Endothelial cell of umbilical vein (primary cell): ENCODE measurements around the gene DGCR2. TPM values are rescaled to one million over a fixed set of nuclear protein-coding genes. Genes with fewer than 3 reads are reported as not detected.

Experiments used
- BruUV-seq: library from RNA; stranded (reverse); fragments of 400-500 nt; replicated peaks from 2 replicates; lab custom pipeline; 2021; lab: Mats Ljungman, UMichigan
- CTCF ChIA-PET: fragments of 300-600, 350-600 bp; sonication (Branson Sonifier 250); formaldehyde crosslinking; loops from one replicate; lab custom pipeline; 2021; ENCODE audit warnings: antibody characterized with exemption, inconsistent platforms; lab: Charles Lee
- POLR2A ChIA-PET: fragments of 300-600, 350-600 bp; sonication (Branson Sonifier 250); formaldehyde crosslinking; loops from one replicate; lab custom pipeline; 2021; ENCODE audit warnings: antibody characterized with exemption, inconsistent platforms; lab: Charles Lee
- DNase-seq: peaks from one replicate; pipeline ENCODE4 v3.0.0-alpha.2; 2011; ENCODE audit warnings: low read depth, low spot score
- FAIRE-seq: peaks from 2 replicates; lab custom pipeline; 2011; peaks lifted over from hg19 to GRCh38; lab: Jason Lieb, UNC
- H2AFZ ChIP-seq: 2 replicates; pipeline ENCODE4 v1.6.0; 2012; ENCODE audit warnings: low read depth, low read length, control low read depth, inconsistent platforms
- H3K27ac ChIP-seq: 2 replicates; pipeline ENCODE4 v1.5.1; 2011; ENCODE audit warnings: low read depth, mild to moderate bottlenecking, control low read depth, low read length, moderate library complexity; ENCODE audit not compliant: insufficient read depth
- H3K27me3 ChIP-seq, 2 experiments: 2 replicates each; pipeline versions ENCODE4 v1.6.0 to v1.6.1; 2011; ENCODE audit warnings: low read length in 2 of 2, mixed read lengths in 1 of 2; ENCODE audit not compliant: control insufficient read depth in 2 of 2, insufficient read depth in 2 of 2
- H3K36me3 ChIP-seq, 2 experiments: 2 replicates in 1 of 2; 3 replicates in 1 of 2; pipeline ENCODE4 v1.5.1; 2011; ENCODE audit warnings: low read length in 2 of 2, mild to moderate bottlenecking in 1 of 2, moderate library complexity in 1 of 2; ENCODE audit not compliant: control insufficient read depth in 2 of 2, insufficient read depth in 2 of 2; ENCODE audit errors: extremely low read depth in 1 of 2
- H3K4me1 ChIP-seq: 3 replicates; pipeline ENCODE4 v1.5.1; 2011; ENCODE audit warnings: mild to moderate bottlenecking, low read length; ENCODE audit not compliant: control insufficient read depth, insufficient read depth; ENCODE audit errors: extremely low read depth
- H3K4me2 ChIP-seq: 2 replicates; pipeline ENCODE4 v1.6.1; 2011; ENCODE audit warnings: low read length, control low read depth, mixed read lengths; ENCODE audit not compliant: insufficient read depth
- H3K4me3 ChIP-seq, 3 experiments: fragments of 200-600 bp in 1 of 3; sonication (generic), shearing (Covaris generic) in 1 of 3; replicated peaks in 1 of 3; 2 replicates each; pipeline ENCODE4 v1.5.1; 2011 to 2016; ENCODE audit warnings: control low read depth in 3 of 3, low read length in 3 of 3, mild to moderate bottlenecking in 2 of 3, inconsistent platforms in 1 of 3, low read depth in 1 of 3, moderate library complexity in 1 of 3; ENCODE audit not compliant: insufficient read depth in 1 of 3
- H3K79me2 ChIP-seq: 2 replicates; pipeline ENCODE4 v1.6.0; 2012; ENCODE audit warnings: low read length, inconsistent platforms; ENCODE audit not compliant: control insufficient read depth, insufficient read depth
- H3K9ac ChIP-seq: replicated peaks from 2 replicates; pipeline ENCODE3; 2011; ENCODE audit warnings: low read length, control low read depth; ENCODE audit not compliant: insufficient read depth; ENCODE audit errors: extremely low read depth
- H3K9me1 ChIP-seq: replicated peaks from 3 replicates; pipeline ENCODE4 v1.6.0; 2011; ENCODE audit warnings: mild to moderate bottlenecking, low read length; ENCODE audit not compliant: control insufficient read depth, insufficient read depth; ENCODE audit errors: extremely low read depth
- H3K9me3 ChIP-seq: replicated peaks from 2 replicates; pipeline ENCODE4 v1.5.1; 2012; ENCODE audit warnings: low read length, inconsistent platforms; ENCODE audit not compliant: control insufficient read depth, insufficient read depth
- H4K20me1 ChIP-seq: replicated peaks from 2 replicates; pipeline ENCODE3; 2011; ENCODE audit warnings: mild to moderate bottlenecking, low read length; ENCODE audit not compliant: control insufficient read depth, insufficient read depth; ENCODE audit errors: extremely low read depth
- CTCF ChIP-seq, 2 donors: IDR thresholded peaks; 1 replicate in 1 of 2; 2 replicates in 1 of 2; pipeline ENCODE4 v1.5.1; 2011; ENCODE audit warnings: low read length in 2 of 2, mild to moderate bottlenecking in 2 of 2, moderate library complexity in 2 of 2, control low read depth in 1 of 2, inconsistent platforms in 1 of 2, low read depth in 1 of 2; ENCODE audit not compliant: insufficient read depth in 1 of 2; ENCODE audit errors: extremely low read depth in 1 of 2
- EZH2 ChIP-seq: IDR thresholded peaks from 2 replicates; pipeline ENCODE4 v1.6.1; 2012; ENCODE audit warnings: borderline replicate concordance, low read depth, mild to moderate bottlenecking, moderate library complexity, low read length, inconsistent platforms; ENCODE audit not compliant: severe bottlenecking
- FOS ChIP-seq: IDR thresholded peaks from 2 replicates; pipeline ENCODE4 v1.6.1; 2011; ENCODE audit warnings: mild to moderate bottlenecking, low read length, moderate library complexity, borderline replicate concordance; ENCODE audit not compliant: insufficient read depth
- MAX ChIP-seq: IDR thresholded peaks from 2 replicates; pipeline ENCODE4 v1.6.1; 2011; ENCODE audit not compliant: insufficient read depth, insufficient read length
- MYC ChIP-seq: IDR thresholded peaks from one replicate; pipeline ENCODE4 v1.6.1; 2011; ENCODE audit warnings: mild to moderate bottlenecking, low read depth, low read length
- dilution Hi-C: fragments of 300-500 bp; cut with MboI; formaldehyde crosslinking; loops from one replicate; pipeline ENCODE4 v1.15.0; 2019; ENCODE audit warnings: low sequenced_read_pairs; ENCODE audit not compliant: extremely low pct_ligation_motif_present
- intact Hi-C: fragments of 100-400 bp; cut with micrococcal nuclease; formaldehyde crosslinking; loops from one replicate; pipeline ENCODE4 v1.10.0; 2022
- polyA plus RNA-seq, 4 experiments: library from polyadenylated mRNA; depleted of rRNA in 3 of 4; stranded (reverse) in 3 of 4; unstranded in 1 of 4; fragments of >200 nt; gene quantifications; 2 replicates each; pipeline versions ENCODE4 v1.2.1 to v1.2.3, GENCODE V29; 2011 to 2012; ENCODE audit warnings: missing spikeins in 1 of 4
- total RNA-seq: library from RNA; stranded (reverse); gene quantifications from 2 replicates; pipeline ENCODE4 v1.2.3, GENCODE V29; 2021

Gene DGCR2
- total and polyA plus RNA-seq, 2 donors (not counting 3 experiments of a cell fraction or from before 2014, with no cell fraction given): 44.8 to 51.2 TPM

GRCh38 chr22:19139001-19139356, 16.8 kb upstream of the DGCR2 start:
- Histone ChIP-seq H3K36me3 (peaks cover 16 to 63% of the 10 kb centered on the region in 2 experiments), H3K4me3 (no peak overlapping the region), H3K27me3 (no peaks in the 10 kb centered on the region), H3K4me2 (no peak overlapping the region), H3K9ac (no peak overlapping the region), H2AFZ (no peak overlapping the region), H3K27ac (no peak overlapping the region), H3K9me1 (no peaks in the 10 kb centered on the region), H3K9me3 (no peaks in the 10 kb centered on the region), H3K79me2 (peaks cover 7% of the 10 kb centered on the region), H4K20me1 (no peaks in the 10 kb centered on the region), H3K4me1 (peaks cover 7% of the 10 kb centered on the region)
- POLR2A ChIA-PET: no interaction called here
- intact Hi-C loops: no loop called here
- DNase-seq (no peak), FAIRE-seq (no peak)
- no peak for TF ChIP-seq EZH2
- no peak for TF ChIP-seq CTCF (IDR thresholded peaks at IDR 0.05; ENCODE audit: extremely low read depth in 1 of 2, insufficient read depth in 1 of 2, low read depth in 1 of 2, low read length in 2 of 2)
- no peak for TF ChIP-seq MYC
- no peak for TF ChIP-seq MAX
- no peak for TF ChIP-seq FOS
- no TSS peak for BruUV-seq
- dilution Hi-C loops: no loop called here
- CTCF ChIA-PET: interaction anchor here (1.1 kb wide), 1 partner anchor 23 kb away, joined by 4 read pairs; no protein-coding TSS in a partner anchor
